ENCODE measurements around the gene PPP6R1. TPM values are rescaled to one million over a fixed set of nuclear protein-coding genes. Genes with fewer than 3 reads are reported as not detected.

The PPP6R1 gene
- polyA plus RNA-seq, 1 of the 3 experiments (the other 2 are of a cell fraction), result 47.8 TPM

DNA sequence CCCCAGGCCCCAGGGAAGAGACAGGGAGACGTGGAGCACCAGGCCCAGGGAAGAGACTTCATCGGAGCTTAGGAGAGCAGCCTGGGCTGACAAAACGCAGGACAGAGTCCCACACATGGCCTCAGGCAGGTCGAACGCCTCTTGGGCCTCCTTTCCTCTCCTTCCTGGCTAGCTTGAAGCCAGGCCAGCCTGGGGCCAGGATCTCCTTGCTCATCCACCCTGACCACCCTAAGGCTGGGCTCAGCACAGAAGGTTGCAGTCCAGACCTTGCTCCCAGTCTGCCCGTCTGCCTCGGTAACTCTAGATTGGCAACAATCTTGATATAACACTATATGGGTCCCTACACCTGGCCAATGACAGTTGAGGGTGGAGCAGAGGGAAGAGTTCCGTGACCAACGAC is 10.1 kb downstream of the PPP6R1 start:
- H3K4me2 ChIP-seq, result no peak overlapping the region

DNA sequence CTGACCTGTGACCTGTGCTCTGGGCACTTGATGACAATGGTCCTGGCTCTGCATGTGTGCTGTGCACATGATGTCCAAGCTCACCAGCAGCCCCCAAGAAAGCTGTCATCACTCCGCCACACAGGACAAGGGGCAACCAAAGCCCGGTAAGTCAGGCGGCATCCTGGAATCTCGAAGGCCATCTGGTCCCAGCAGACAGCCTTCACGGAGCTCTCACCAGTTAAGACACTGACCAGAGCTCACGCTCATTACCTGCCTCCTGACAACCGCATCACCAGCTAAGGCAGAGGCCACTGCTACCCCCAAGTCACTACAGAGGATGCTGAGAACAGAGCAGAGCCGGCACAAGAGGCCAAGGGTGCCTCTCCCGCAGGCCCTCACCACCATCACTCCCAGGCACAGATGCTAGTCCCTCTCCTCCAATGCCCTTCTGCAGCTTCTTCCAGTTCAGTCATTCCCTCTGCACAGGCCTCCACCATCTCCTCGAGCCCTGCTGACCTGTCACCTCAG is 10.6 kb downstream of the PPP6R1 start:
- no peak overlapping the region for H3K4me3 ChIP-seq (ENCODE audit: low read depth in 2 of 2, low read length in 1 of 2)
- H3K27me3 ChIP-seq (ENCODE audit: insufficient read depth), result no peaks in the 10 kb centered on the region
- no peak overlapping the region for H3K9ac ChIP-seq
- H3K4me2 ChIP-seq, result no peak overlapping the region
- peaks cover 0 to 23% of the 10 kb centered on the region in 2 experiments; a peak in 1 of 4 replicates for H3K4me1 ChIP-seq (ENCODE audit: control insufficient read depth in 1 of 2, insufficient read depth in 2 of 2, low read depth in 1 of 2, low read length in 1 of 2)
- H3K36me3 ChIP-seq (replicated peaks in 1 of 2; ENCODE audit: control insufficient read depth in 1 of 2, insufficient read depth in 2 of 2, low read length in 1 of 2), result peaks cover 4 to 13% of the 10 kb centered on the region in 2 experiments
- peak; percentile 69 for DNase-seq
- no peaks in the 10 kb centered on the region for H3K9me2 ChIP-seq
- H4K20me1 ChIP-seq (ENCODE audit: insufficient read depth), result peaks cover 68% of the 10 kb centered on the region
- H3K79me2 ChIP-seq (ENCODE audit: insufficient read depth), result peaks cover 62% of the 10 kb centered on the region
- 73% methylated on average over 5 of the region's 10 CpGs for whole genome bisulfite sequencing (ENCODE audit: low lambda C conversion rate)
- H3K27ac ChIP-seq (ENCODE audit: low read depth in 2 of 2, low read length in 1 of 2), result peak overlapping the region in 1 of 2 experiments; percentile 36; a peak in 1 of 4 replicates
- no peaks in the 10 kb centered on the region for H3K9me3 ChIP-seq
- H2AFZ ChIP-seq (ENCODE audit: low read depth), result no peak overlapping the region
- no peaks in the 10 kb centered on the region for H3F3A ChIP-seq (replicated peaks; ENCODE audit: insufficient read depth)
- CTCF ChIA-PET, result interaction anchor here (1.0 to 1.2 kb wide), 2 partner anchors 10 to 53 kb away, joined by 3 to 5 read pairs; no protein-coding TSS in a partner anchor
- TF ChIP-seq TAF1 (IDR thresholded peaks at IDR 0.05; ENCODE audit: borderline replicate concordance, low read depth, low read length) (no peak), MXI1 (IDR thresholded peaks at IDR 0.05; ENCODE audit: low read depth, low read length) (peak; percentile 27; the same call in 1 of the 2 replicates)
- POLR2A ChIA-PET, result interaction anchor here (0.9 to 3.3 kb wide), 7 partner anchors 8 to 160 kb away, joined by 3 to 11 read pairs (median 5); partner anchors contain the start of genes PPP6R1, TMEM86B and UBE2S

More for the DNA sequence above, 10.1 kb downstream of the PPP6R1 start:
- Histone ChIP-seq H3K36me3 (replicated peaks in 1 of 2; ENCODE audit: control insufficient read depth in 1 of 2, insufficient read depth in 2 of 2, low read length in 1 of 2) (peaks cover 4 to 13% of the 10 kb centered on the region in 2 experiments), H3F3A (replicated peaks; ENCODE audit: insufficient read depth) (no peaks in the 10 kb centered on the region), H3K27me3 (ENCODE audit: insufficient read depth) (no peaks in the 10 kb centered on the region), H3K9ac (no peak overlapping the region), H3K79me2 (ENCODE audit: insufficient read depth) (peaks cover 67% of the 10 kb centered on the region), H4K20me1 (ENCODE audit: insufficient read depth) (peaks cover 73% of the 10 kb centered on the region), H3K9me2 (no peaks in the 10 kb centered on the region), H3K9me3 (no peaks in the 10 kb centered on the region), H3K4me3 (ENCODE audit: low read depth in 2 of 2, low read length in 1 of 2) (no peak overlapping the region), H3K27ac (ENCODE audit: low read depth in 2 of 2, low read length in 1 of 2) (peak overlapping the region in 1 of 2 experiments; percentile 30; a peak in 1 of 4 replicates), H2AFZ (ENCODE audit: low read depth) (no peak overlapping the region), H3K4me1 (ENCODE audit: control insufficient read depth in 1 of 2, insufficient read depth in 2 of 2, low read depth in 1 of 2, low read length in 1 of 2) (peaks cover 0 to 23% of the 10 kb centered on the region in 2 experiments; a peak in 1 of 4 replicates)
- WGBS (ENCODE audit: low lambda C conversion rate), result 85% methylated on average over 4 of the region's 9 CpGs
- ChIA-PET POLR2A (interaction anchor here (0.9 to 3.3 kb wide), 7 partner anchors 8 to 159 kb away, joined by 3 to 11 read pairs (median 5); partner anchors contain the start of genes PPP6R1, TMEM86B and UBE2S), CTCF (interaction anchor here (1.2 kb wide), 1 partner anchor 53 kb away, joined by 3 read pairs; no protein-coding TSS in a partner anchor)
- DNase-seq, result peak; percentile 43
- TF ChIP-seq, protein P1, sequence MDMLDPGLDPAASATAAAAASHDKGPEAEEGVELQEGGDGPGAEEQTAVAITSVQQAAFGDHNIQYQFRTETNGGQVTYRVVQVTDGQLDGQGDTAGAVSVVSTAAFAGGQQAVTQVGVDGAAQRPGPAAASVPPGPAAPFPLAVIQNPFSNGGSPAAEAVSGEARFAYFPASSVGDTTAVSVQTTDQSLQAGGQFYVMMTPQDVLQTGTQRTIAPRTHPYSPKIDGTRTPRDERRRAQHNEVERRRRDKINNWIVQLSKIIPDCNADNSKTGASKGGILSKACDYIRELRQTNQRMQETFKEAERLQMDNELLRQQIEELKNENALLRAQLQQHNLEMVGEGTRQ (IDR thresholded peaks at IDR 0.05; ENCODE audit: borderline replicate concordance, low read depth, low read length), result no peak
- no peak for TF ChIP-seq SIN3A (IDR thresholded peaks at IDR 0.05; ENCODE audit: borderline replicate concordance, low read depth, low read length)
- no peak for TF ChIP-seq MXI1 (IDR thresholded peaks at IDR 0.05; ENCODE audit: low read depth, low read length)
- TF ChIP-seq RCOR1 (IDR thresholded peaks at IDR 0.05; ENCODE audit: low read length), result no peak
- no peak for TF ChIP-seq RAD21 (IDR thresholded peaks at IDR 0.05; ENCODE audit: low read length)
- no peak for TF ChIP-seq RXRA (IDR thresholded peaks at IDR 0.05; ENCODE audit: borderline replicate concordance, low read depth)
- no peak for TF ChIP-seq TEAD4 (IDR thresholded peaks at IDR 0.05; ENCODE audit: borderline replicate concordance, insufficient read depth)
- TF ChIP-seq TAF1 (IDR thresholded peaks at IDR 0.05; ENCODE audit: borderline replicate concordance, low read depth, low read length), result no peak
- no peak for TF ChIP-seq FOXM1 (IDR thresholded peaks at IDR 0.05; ENCODE audit: low read depth)
- TF ChIP-seq TCF12 (IDR thresholded peaks at IDR 0.05), result no peak
- no peak for TF ChIP-seq NFIC (IDR thresholded peaks at IDR 0.05; ENCODE audit: borderline replicate concordance)
- TF ChIP-seq, protein P2, sequence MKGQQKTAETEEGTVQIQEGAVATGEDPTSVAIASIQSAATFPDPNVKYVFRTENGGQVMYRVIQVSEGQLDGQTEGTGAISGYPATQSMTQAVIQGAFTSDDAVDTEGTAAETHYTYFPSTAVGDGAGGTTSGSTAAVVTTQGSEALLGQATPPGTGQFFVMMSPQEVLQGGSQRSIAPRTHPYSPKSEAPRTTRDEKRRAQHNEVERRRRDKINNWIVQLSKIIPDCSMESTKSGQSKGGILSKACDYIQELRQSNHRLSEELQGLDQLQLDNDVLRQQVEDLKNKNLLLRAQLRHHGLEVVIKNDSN (IDR thresholded peaks at IDR 0.05; ENCODE audit: borderline replicate concordance, low read depth), result no peak

All from SK-N-SH (cell line).